Purkinje cell (primary cell): ENCODE data around the gene ZNF846. TPM values are rescaled to one million over a fixed set of nuclear protein-coding genes. Genes with fewer than 3 reads are reported as not detected.

Experiments
- polyA plus RNA-seq: library from polyadenylated mRNA; unstranded; fragments of >200 nt; fragmentation: Nextera tagmentation; gene quantifications from 2 replicates; pipeline ENCODE4 v1.2.1, GENCODE V29; 2014

ZNF846 gene
- polyA plus RNA-seq, result 2.3 and 11.3 TPM in 2 replicates

GRCh38 chr19:9768175-9769112, at the start of gene ZNF846:
ZNF846 (minus strand) TSS chr19:9768738; CDS start chr19:9764950, 3,788 bp downstream.

Other genes with a start within 250 kb of the ZNF846 start
- gene ZNF426, start 230.1 kb downstream of the ZNF846 start, polyA plus RNA-seq, result 5.7 and 7.9 TPM in 2 replicates
- 10.3 and 10.9 TPM in 2 replicates for gene ZNF121, start 184.2 kb downstream of the ZNF846 start, polyA plus RNA-seq
- 6.9 TPM in 2 replicates for gene ZNF561, start 147.5 kb downstream of the ZNF846 start, polyA plus RNA-seq
- gene ZNF562, start 93.6 kb downstream of the ZNF846 start, polyA plus RNA-seq, result 2.9 and 8.1 TPM in 2 replicates
- gene FBXL12, start 50.3 kb upstream of the ZNF846 start, polyA plus RNA-seq, result 0.41 and 4.1 TPM in 2 replicates
- 1,228 and 1,427 TPM in 2 replicates for gene UBL5, start 59.2 kb upstream of the ZNF846 start, polyA plus RNA-seq
- gene PIN1, start 66.6 kb upstream of the ZNF846 start, polyA plus RNA-seq, result 29.2 and 34.0 TPM in 2 replicates
- 0.45 and 2.6 TPM in 2 replicates for gene OLFM2, start 167.8 kb upstream of the ZNF846 start, polyA plus RNA-seq
- 0.52 and 0.60 TPM in 2 replicates for gene COL5A3, start 241.8 kb upstream of the ZNF846 start, polyA plus RNA-seq
- gene RDH8, start 244.7 kb upstream of the ZNF846 start, polyA plus RNA-seq, result not detected in 2 replicates